Liver (tissue), 9 donors: ENCODE results near the gene FRS2. TPM values are rescaled to one million over a fixed set of nuclear protein-coding genes. Genes with fewer than 3 reads are reported as not detected.

Experiments used
- DNase-seq: peaks from one replicate; pipeline ENCODE4 v3.0.0-alpha.2; 2017; ENCODE audit warnings: low spot score
- H3K27ac ChIP-seq, 2 donors: one replicate each; pipeline ENCODE4 v1.7.0; 2013; ENCODE audit warnings: inconsistent platforms in 2 of 2, low read length in 2 of 2, control low read depth in 1 of 2, low read depth in 1 of 2, mild to moderate bottlenecking in 1 of 2
- H3K27me3 ChIP-seq, 4 donors: one replicate each; pipeline versions ENCODE4 v1.6.1 to v1.7.0; 2013; ENCODE audit warnings: low read length in 3 of 4, inconsistent platforms in 1 of 4, mild to moderate bottlenecking in 1 of 4, moderate library complexity in 1 of 4; ENCODE audit not compliant: control insufficient read depth in 4 of 4, insufficient read depth in 4 of 4
- H3K36me3 ChIP-seq, 4 donors: one replicate each; pipeline versions ENCODE4 v1.6.1 to v1.7.0; 2013; ENCODE audit warnings: low read length in 3 of 4, mild to moderate bottlenecking in 3 of 4, low read depth in 1 of 4, moderate library complexity in 1 of 4; ENCODE audit not compliant: control insufficient read depth in 4 of 4, insufficient read depth in 3 of 4
- H3K4me1 ChIP-seq, 4 donors: one replicate each; pipeline versions ENCODE4 v1.6.1 to v1.7.0; 2013; ENCODE audit warnings: low read length in 3 of 4, mild to moderate bottlenecking in 3 of 4, moderate library complexity in 1 of 4; ENCODE audit not compliant: control insufficient read depth in 4 of 4, insufficient read depth in 4 of 4
- H3K4me3 ChIP-seq, 3 donors: one replicate each; pipeline versions ENCODE4 v1.6.1 to v1.7.0; 2013; ENCODE audit warnings: low read length in 3 of 3, control low read depth in 1 of 3, low read depth in 1 of 3, mild to moderate bottlenecking in 1 of 3
- H3K9ac ChIP-seq, 2 donors: one replicate each; pipeline ENCODE4 v1.7.0; 2013; ENCODE audit warnings: low read length in 2 of 2, mild to moderate bottlenecking in 2 of 2, moderate library complexity in 2 of 2, control low read depth in 1 of 2, low read depth in 1 of 2
- H3K9me3 ChIP-seq, 4 donors: one replicate each; pipeline versions ENCODE4 v1.6.1 to v1.7.0; 2013; ENCODE audit warnings: low read length in 3 of 4; ENCODE audit not compliant: control insufficient read depth in 4 of 4
- ATF3 ChIP-seq: IDR thresholded peaks from 2 replicates; pipeline ENCODE4 v1.6.1; 2016; ENCODE audit warnings: antibody characterized with exemption
- EGR1 ChIP-seq, 2 donors: IDR thresholded peaks; 2 replicates each; pipeline ENCODE4 v1.6.1; 2016 to 2018; ENCODE audit warnings: antibody characterized with exemption in 2 of 2, low read depth in 2 of 2
- FOXA1 ChIP-seq: IDR thresholded peaks from 2 replicates; pipeline ENCODE4 v1.6.1; 2016; ENCODE audit warnings: antibody characterized with exemption
- FOXA2 ChIP-seq: IDR thresholded peaks from 2 replicates; pipeline ENCODE4 v1.6.1; 2016; ENCODE audit warnings: antibody characterized with exemption
- GABPA ChIP-seq, 2 donors: IDR thresholded peaks in 1 of 2; conservative IDR thresholded peaks in 1 of 2; 2 replicates each; pipeline ENCODE4 v1.6.1; 2016; ENCODE audit warnings: antibody characterized with exemption in 2 of 2, mild to moderate bottlenecking in 1 of 2, moderate library complexity in 1 of 2
- HNF4A ChIP-seq, 2 donors: conservative IDR thresholded peaks; 2 replicates each; pipeline ENCODE4 v1.6.1; 2016; ENCODE audit warnings: antibody characterized with exemption in 2 of 2, mild to moderate bottlenecking in 2 of 2
- HNF4G ChIP-seq: IDR thresholded peaks from 2 replicates; pipeline ENCODE4 v1.6.1; 2016; ENCODE audit warnings: antibody characterized with exemption
- JUND ChIP-seq, 2 donors: IDR thresholded peaks; 2 replicates each; pipeline ENCODE4 v1.6.1; 2016; ENCODE audit warnings: antibody characterized with exemption in 2 of 2
- MAX ChIP-seq: IDR thresholded peaks from 2 replicates; pipeline ENCODE4 v1.6.1; 2016; ENCODE audit warnings: antibody characterized with exemption
- NR2F2 ChIP-seq: IDR thresholded peaks from 2 replicates; pipeline ENCODE4 v1.6.1; 2016; ENCODE audit warnings: antibody characterized with exemption
- RAD21 ChIP-seq, 2 donors: IDR thresholded peaks; 2 replicates each; pipeline ENCODE4 v1.6.1; 2016; ENCODE audit warnings: antibody characterized with exemption in 2 of 2, mild to moderate bottlenecking in 2 of 2
- REST ChIP-seq: IDR thresholded peaks from 2 replicates; pipeline ENCODE4 v1.6.1; 2016; ENCODE audit warnings: antibody characterized with exemption, mild to moderate bottlenecking
- SP1 ChIP-seq: IDR thresholded peaks from 2 replicates; pipeline ENCODE4 v1.6.1; 2018; ENCODE audit warnings: antibody characterized with exemption, mild to moderate bottlenecking
- YY1 ChIP-seq: IDR thresholded peaks from 2 replicates; pipeline ENCODE4 v1.6.1; 2016; ENCODE audit warnings: antibody characterized with exemption, mild to moderate bottlenecking
- ZBTB33 ChIP-seq: IDR thresholded peaks from 2 replicates; pipeline ENCODE4 v1.6.1; 2016; ENCODE audit warnings: antibody characterized with exemption
- WGBS: extraction: QIAGEN DNeasy Blood & Tissue Kit; methylation state at CpG from one replicate; pipeline ENCODE4 v1.1.7; 2013; 5-methylcytosine and 5-hydroxymethylcytosine counted together
- polyA plus RNA-seq, 2 donors: library from polyadenylated mRNA; stranded (reverse) in 1 of 2; unstranded in 1 of 2; fragments of 200-250 nt in 1 of 2; fragments of >200 nt in 1 of 2; fragmentation: Nextera tagmentation in 1 of 2; extraction: Ambion mirVana in 1 of 2; gene quantifications; one replicate each; pipeline versions ENCODE4 v1.2.1 to v1.2.3, GENCODE V29; 2013 to 2015
- total RNA-seq, 2 donors: library from RNA; depleted of rRNA; stranded (reverse); fragments of >200 nt; gene quantifications; one replicate each; pipeline ENCODE4 v1.2.3, GENCODE V29; 2014
- donor health status: healthy.
- donor health status: healthy.
- donor health status: healthy.
- donor health status: healthy.
- donor health status: healthy.

FRS2 gene
- total and polyA plus RNA-seq, 4 donors: 7.0 to 24.0 (median 21.9) TPM

- Histone ChIP-seq H3K27ac (no peak overlapping the region), H3K36me3 (peaks cover 0 to 3% (median 2%) of the 10 kb centered on the region in 4 donors), H3K4me3 (no peak overlapping the region), H3K9me3 (no peaks in the 10 kb centered on the region), H3K9ac (no peak overlapping the region), H3K4me1 (no peaks in the 10 kb centered on the region), H3K27me3 (no peaks in the 10 kb centered on the region)
- no peak for DNase-seq
- TF ChIP-seq JUND (IDR thresholded peaks at IDR 0.05): no peak
- TF ChIP-seq YY1: peak; percentile 17
- TF ChIP-seq SP1: no peak
- TF ChIP-seq MAX: peak; percentile 3
- no peak for TF ChIP-seq HNF4G
- peak; percentile 37 for TF ChIP-seq NR2F2
- no peak for TF ChIP-seq FOXA2
- no peak for TF ChIP-seq EGR1 (IDR thresholded peaks at IDR 0.05; ENCODE audit: low read depth in 2 of 2)
- TF ChIP-seq HNF4A (conservative IDR thresholded peaks at IDR 0.05): no peak
- peak in 1 of 2 donors; percentile 14 for TF ChIP-seq RAD21 (IDR thresholded peaks at IDR 0.05)
- no peak for TF ChIP-seq ATF3
- TF ChIP-seq ZBTB33: no peak
- peak; percentile 62 for TF ChIP-seq REST
- no peak for TF ChIP-seq FOXA1
- no peak for TF ChIP-seq GABPA (IDR thresholded peaks at IDR 0.05 in 1 of 2, conservative IDR thresholded peaks at IDR 0.05 in 1 of 2)
- WGBS: 51% methylated on average over 3 of the region's 3 CpGs
These were observed 64.2 kb downstream of the FRS2 start for GRCh38 chr12:69534389-69534822.

GRCh38 chr12:69540987-69541386, 70.8 kb downstream of the FRS2 start:
- Histone ChIP-seq H3K36me3 (peaks cover 0 to 2% (median 0%) of the 10 kb centered on the region in 4 donors), H3K27me3 (no peaks in the 10 kb centered on the region), H3K9me3 (peaks cover 0 to 2% (median 0%) of the 10 kb centered on the region in 4 donors), H3K27ac (no peak overlapping the region), H3K9ac (no peak overlapping the region), H3K4me1 (no peaks in the 10 kb centered on the region), H3K4me3 (no peak overlapping the region)
- 92% methylated on average over 2 of the region's 2 CpGs for WGBS
- TF ChIP-seq RAD21 (IDR thresholded peaks at IDR 0.05) (peak in 1 of 2 donors; percentile 19), SP1 (no peak)
- no peak for DNase-seq
